BJ (cell line): ENCODE measurements around the gene CECR2. TPM values are rescaled to one million over a fixed set of nuclear protein-coding genes. Genes with fewer than 3 reads are reported as not detected.

Experiments
- CTCF ChIA-PET: fragments of 350-600 bp; formaldehyde crosslinking; extraction: SDS; loops from one replicate; lab custom pipeline; 2021; ENCODE audit warnings: antibody characterized with exemption, inconsistent platforms; lab: Yijun Ruan, JAX
- POLR2A ChIA-PET: fragments of 300-600 bp; sonication (Branson Sonifier 250); formaldehyde crosslinking; extraction: SDS; loops from one replicate; lab custom pipeline; 2021; ENCODE audit warnings: antibody characterized with exemption; lab: Charles Lee
- DNase-seq: peaks from one replicate; pipeline ENCODE4 v3.0.0-alpha.2; 2011; ENCODE audit warnings: low read depth
- H3K27me3 ChIP-seq: 2 replicates; pipeline ENCODE4 v1.6.0; 2011; ENCODE audit warnings: low read length; ENCODE audit not compliant: control insufficient read depth, insufficient read depth
- H3K36me3 ChIP-seq: 2 replicates; pipeline ENCODE4 v1.5.1; 2011; ENCODE audit warnings: low read length; ENCODE audit not compliant: control insufficient read depth, insufficient read depth
- H3K4me3 ChIP-seq: 2 replicates; pipeline ENCODE4 v1.5.1; 2011; ENCODE audit warnings: low read depth, mild to moderate bottlenecking, control low read depth, low read length
- polyA plus RNA-seq: library from polyadenylated mRNA; depleted of rRNA; stranded (reverse); fragments of >200 nt; gene quantifications from 2 replicates; pipeline ENCODE4 v1.2.3, GENCODE V29; 2011
- TF ChIP-seq, protein P1 (sequence below): IDR thresholded peaks from 2 replicates; pipeline ENCODE4 v1.5.1; 2011; ENCODE audit warnings: low read depth, mild to moderate bottlenecking, control low read depth, inconsistent platforms, low read length, moderate library complexity; ENCODE audit not compliant: insufficient read depth

Gene CECR2
- polyA plus RNA-seq, 1 experiment = not detected

DNA sequence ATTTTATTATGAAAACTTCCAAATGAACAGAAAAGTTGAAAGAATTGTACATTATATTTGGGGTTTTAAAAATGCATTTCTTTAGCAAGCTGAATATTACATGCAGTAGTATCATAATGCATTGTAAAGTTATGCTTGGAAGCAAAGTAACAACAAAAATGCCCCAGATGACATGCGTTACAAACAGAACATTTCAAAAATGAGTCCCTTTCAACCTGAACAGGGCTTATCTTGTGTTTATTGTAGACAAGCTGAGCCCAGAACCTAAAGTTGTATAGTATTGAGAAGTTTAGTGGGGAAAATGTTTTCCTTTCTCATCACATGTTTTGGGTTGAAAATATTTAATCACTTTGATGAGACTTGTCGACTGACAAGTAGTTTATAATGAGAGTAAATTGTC is 68.8 kb downstream of the CECR2 start:
- TF ChIP-seq, protein P1, sequence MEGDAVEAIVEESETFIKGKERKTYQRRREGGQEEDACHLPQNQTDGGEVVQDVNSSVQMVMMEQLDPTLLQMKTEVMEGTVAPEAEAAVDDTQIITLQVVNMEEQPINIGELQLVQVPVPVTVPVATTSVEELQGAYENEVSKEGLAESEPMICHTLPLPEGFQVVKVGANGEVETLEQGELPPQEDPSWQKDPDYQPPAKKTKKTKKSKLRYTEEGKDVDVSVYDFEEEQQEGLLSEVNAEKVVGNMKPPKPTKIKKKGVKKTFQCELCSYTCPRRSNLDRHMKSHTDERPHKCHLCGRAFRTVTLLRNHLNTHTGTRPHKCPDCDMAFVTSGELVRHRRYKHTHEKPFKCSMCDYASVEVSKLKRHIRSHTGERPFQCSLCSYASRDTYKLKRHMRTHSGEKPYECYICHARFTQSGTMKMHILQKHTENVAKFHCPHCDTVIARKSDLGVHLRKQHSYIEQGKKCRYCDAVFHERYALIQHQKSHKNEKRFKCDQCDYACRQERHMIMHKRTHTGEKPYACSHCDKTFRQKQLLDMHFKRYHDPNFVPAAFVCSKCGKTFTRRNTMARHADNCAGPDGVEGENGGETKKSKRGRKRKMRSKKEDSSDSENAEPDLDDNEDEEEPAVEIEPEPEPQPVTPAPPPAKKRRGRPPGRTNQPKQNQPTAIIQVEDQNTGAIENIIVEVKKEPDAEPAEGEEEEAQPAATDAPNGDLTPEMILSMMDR = no peak
- POLR2A ChIA-PET = no interaction called here
- Histone ChIP-seq H3K27me3 (no peaks in the 10 kb centered on the region), H3K4me3 (no peak overlapping the region), H3K36me3 (no peaks in the 10 kb centered on the region)
- no peak for DNase-seq
- CTCF ChIA-PET = no interaction called here

DNA sequence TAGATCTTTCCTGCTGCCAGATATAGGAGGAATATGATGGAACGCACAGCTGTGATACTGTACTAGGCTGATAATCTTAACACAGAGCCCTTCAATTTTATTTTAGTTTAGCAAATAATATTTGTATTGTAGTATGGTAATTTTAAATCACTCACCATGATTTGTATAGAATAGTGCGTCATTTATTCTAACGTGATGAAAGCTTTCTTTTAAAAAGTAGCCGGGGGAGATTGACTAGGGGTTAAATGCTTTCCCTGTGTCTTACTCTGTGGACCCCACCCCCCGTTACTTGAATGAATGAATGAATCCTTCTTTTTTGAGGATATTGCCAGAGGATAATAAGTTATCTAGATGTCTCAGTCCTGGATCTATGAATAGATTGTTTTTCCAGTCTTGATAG is 72.1 kb downstream of the CECR2 start:
- ChIA-PET POLR2A (no interaction called here), CTCF (interaction anchor here (1.9 kb wide), 1 partner anchor 270 kb away, joined by 6 read pairs; no protein-coding TSS in a partner anchor)
- DNase-seq = no peak
- H3K4me3 ChIP-seq = no peak overlapping the region
- H3K27me3 ChIP-seq = no peaks in the 10 kb centered on the region
- TF ChIP-seq, protein P1 = no peak
- H3K36me3 ChIP-seq = no peaks in the 10 kb centered on the region

DNA sequence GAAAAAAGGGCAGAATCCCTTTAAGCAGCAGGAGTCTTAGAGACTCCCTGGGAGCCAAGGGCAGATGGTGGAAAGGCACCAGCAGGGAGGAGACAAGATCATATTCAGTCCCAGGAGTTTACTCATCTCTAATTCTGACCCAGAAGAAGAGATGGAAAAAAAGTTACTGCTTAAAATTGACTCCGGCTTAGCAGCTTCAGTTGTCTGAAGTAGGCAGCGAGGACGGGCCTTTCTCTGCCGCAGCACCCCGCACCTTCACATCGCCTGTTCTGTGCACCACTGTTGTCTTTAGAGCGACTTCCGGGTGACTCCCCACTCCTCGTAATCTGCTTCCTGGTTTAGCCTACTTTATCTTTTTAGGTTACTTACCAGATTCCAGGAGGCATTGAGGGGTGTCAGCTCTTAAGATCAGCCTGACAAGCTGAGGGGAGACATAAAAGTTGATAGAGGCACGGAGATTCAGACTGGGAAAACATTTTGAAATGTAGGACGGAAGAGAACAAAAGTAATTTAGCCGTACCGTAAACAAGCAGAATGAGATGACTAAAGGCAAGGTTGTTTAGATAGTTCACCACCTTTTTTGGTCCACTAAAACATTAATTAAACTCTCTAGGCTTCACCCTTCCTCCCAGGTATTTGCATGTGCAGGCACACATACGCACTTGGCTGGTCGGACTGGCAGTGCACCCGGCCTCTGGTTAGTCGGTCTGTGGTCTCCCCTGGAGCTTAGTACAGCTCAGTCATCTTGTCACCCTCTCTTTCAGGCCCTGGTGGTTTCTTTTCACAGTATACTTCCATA is 74.3 kb downstream of the CECR2 start:
- ChIA-PET CTCF (no interaction called here), POLR2A (no interaction called here)
- Histone ChIP-seq H3K4me3 (no peak overlapping the region), H3K36me3 (no peaks in the 10 kb centered on the region), H3K27me3 (no peaks in the 10 kb centered on the region)
- TF ChIP-seq, protein P1 = no peak
- no peak for DNase-seq

DNA sequence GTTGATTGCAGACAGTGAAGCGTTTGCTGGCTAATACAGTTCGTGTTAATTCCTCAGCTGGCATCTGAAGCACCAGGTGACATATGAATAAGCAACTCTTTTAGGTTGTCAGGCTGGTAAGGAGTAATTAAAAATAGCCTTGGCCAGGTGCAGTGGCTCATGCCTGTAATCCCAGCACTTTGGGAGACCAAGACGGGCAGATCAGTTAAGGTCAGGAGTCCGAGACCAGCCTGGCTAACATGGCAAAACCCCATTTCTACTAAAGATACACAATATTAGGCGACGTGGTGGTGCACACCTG is 74.9 kb downstream of the CECR2 start:
- ChIA-PET CTCF (no interaction called here), POLR2A (interaction anchor here (0.6 kb wide), 1 partner anchor 110 kb away, joined by 3 read pairs; no protein-coding TSS in a partner anchor)
- TF ChIP-seq, protein P1 = no peak
- Histone ChIP-seq H3K27me3 (no peaks in the 10 kb centered on the region), H3K4me3 (no peak overlapping the region), H3K36me3 (no peaks in the 10 kb centered on the region)
- DNase-seq = no peak

DNA sequence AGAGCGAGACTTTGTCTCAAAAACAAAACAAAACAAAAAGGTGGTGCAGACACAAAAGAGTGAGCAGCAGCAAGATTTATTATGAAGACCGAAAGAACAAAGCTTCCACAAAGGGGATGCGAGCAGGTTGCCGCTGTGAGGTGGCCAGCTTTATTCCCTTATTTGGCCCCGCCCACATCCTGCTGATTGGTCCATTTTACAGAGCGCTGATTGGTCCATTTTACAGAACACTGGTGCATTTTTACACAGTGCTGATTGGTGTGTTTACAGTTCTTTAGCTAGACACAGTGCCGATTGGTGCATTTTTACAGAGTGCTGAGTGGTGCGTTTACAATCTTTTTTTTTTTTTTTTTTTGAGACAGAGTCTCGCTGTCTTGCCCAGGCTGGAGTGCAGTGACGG is 77.4 kb downstream of the CECR2 start:
- ChIA-PET POLR2A (no interaction called here), CTCF (no interaction called here)
- no peak for DNase-seq
- no peaks in the 10 kb centered on the region for H3K36me3 ChIP-seq
- TF ChIP-seq, protein P1 = no peak
- H3K27me3 ChIP-seq = no peaks in the 10 kb centered on the region
- no peak overlapping the region for H3K4me3 ChIP-seq
